GM19328 (cell line): ENCODE results near the gene ARTN.

ENCODE experiments used
- ATAC-seq: cut with Tn5 transposase; IDR thresholded peaks from one replicate; pipeline ENCODE4 v1.9.1; 2021; ENCODE audit warnings: mild to moderate bottlenecking, moderate library complexity; ENCODE audit not compliant: unreplicated experiment

The ARTN gene

DNA sequence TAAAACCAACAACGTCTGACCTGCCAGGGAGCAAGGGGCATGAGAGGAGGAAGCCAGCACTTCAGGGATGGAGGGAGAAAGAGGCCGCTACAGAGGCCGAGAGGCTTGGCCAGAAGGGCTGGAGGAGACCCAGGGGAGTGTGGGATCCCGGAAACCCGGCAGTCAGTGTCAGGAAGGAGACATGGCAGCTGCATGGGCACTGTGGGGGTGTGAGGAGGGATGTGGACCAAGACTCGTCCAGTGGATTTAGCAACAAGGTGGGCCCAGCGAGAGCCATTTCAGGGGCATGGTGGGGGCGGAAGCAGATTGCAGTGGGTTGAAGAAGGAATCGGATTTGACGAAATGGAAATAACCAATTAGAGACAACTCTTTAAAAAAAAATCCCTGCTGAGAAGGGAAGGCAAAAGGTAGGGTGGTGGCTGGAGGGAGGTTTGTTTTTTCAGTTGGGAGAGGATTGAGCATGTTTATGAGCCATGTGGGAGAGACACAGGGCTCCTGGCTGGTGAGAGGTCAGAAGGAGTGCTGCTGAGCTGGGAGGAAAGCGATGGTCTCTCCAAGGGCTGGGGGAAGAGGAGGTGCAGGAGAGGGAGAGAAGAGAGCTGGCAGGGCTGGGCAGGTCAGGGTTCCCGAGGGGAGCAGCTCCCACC, 49.8 kb downstream of the ARTN start:
- ATAC-seq: no peak

DNA sequence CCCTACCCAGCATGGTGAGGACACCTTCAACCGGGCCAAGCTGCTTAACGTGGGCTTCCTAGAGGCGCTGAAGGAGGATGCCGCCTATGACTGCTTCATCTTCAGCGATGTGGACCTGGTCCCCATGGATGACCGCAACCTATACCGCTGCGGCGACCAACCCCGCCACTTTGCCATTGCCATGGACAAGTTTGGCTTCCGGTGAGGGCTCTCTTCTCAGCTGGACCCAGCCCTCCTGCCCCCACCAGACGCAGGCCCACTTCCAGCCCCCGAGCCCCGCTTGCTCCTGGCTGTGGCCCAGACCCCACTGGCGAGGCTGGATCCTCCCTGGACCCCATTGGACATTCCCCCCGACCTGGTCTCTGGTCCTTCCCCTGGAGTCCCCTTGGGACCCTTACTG, 51.3 kb downstream of the ARTN start:
- ATAC-seq: no peak

DNA sequence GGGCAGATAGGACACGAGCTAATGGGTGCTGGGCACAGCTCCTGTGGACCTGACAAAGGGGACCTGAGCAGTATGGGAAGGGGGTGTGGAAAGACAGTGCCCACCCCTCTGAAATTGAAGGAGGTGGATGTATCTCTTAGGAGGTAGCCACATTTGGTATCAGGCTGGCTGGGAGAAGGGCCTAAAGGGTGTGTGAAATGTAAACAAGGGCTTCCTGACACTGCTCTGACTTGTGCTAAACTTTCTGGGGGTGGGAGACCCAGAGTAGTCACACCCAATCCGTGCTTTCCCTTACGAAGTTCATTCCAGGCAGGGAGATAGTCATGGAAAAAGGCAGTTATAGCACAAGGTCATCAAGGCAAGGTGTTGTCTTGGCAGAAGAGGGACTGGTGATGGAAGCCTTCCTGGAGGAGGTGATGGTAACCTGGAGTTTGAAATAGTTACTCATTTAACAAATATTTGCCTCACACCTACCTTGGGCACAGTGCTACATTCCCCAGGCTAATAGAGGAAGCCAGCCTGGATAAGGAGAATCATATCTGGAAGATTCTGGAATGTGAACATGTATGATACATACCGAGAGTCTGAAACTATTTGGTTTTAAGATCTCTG, 52.5 kb downstream of the ARTN start:
- ATAC-seq: no peak

DNA sequence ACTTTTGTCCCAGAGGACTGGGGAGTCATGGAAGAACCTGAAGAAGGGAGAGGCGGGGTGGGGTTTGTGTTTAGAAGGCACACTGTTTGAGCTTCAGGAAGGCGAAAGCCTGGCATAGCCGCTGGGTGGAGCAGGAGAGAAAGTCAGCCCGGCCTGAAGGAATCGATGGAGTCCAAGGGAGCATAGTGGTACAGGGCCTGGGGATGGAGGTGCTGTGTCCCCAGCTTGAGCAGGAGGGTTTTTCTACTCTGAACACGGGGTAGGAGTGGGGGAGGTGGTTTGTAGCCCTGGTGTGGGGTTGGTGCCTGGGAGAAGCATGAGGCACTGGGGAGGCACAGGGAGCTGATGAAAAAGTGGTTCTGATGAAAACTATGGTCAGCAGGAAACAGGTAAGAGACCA, 53.1 kb downstream of the ARTN start:
- no peak for ATAC-seq
